GM06990 (cell line): ENCODE results near the gene AKIRIN2.

Experiments used
- DNase-seq: peaks from one replicate; pipeline ENCODE4 v3.0.0-alpha.2; 2011; ENCODE audit not compliant: insufficient read length; ENCODE audit errors: extremely low read depth
- H3K27me3 ChIP-seq: replicated peaks from 2 replicates; pipeline ENCODE4 v1.6.0; 2011; ENCODE audit warnings: low read length; ENCODE audit not compliant: control insufficient read depth, insufficient read depth
- H3K36me3 ChIP-seq: 2 replicates; pipeline ENCODE4 v1.5.1; 2011; ENCODE audit warnings: low read length; ENCODE audit not compliant: control insufficient read depth, insufficient read depth
- H3K4me3 ChIP-seq: replicated peaks from 2 replicates; pipeline ENCODE4 v1.5.1; 2011; ENCODE audit warnings: low read depth, mild to moderate bottlenecking, control low read depth, low read length
- TF ChIP-seq, protein P1 (sequence below): IDR thresholded peaks from 2 replicates; pipeline ENCODE4 v1.5.1; 2011; ENCODE audit warnings: low read length, control low read depth, mild to moderate bottlenecking, inconsistent platforms; ENCODE audit not compliant: insufficient read depth, poor library complexity, severe bottlenecking

The AKIRIN2 gene

DNA sequence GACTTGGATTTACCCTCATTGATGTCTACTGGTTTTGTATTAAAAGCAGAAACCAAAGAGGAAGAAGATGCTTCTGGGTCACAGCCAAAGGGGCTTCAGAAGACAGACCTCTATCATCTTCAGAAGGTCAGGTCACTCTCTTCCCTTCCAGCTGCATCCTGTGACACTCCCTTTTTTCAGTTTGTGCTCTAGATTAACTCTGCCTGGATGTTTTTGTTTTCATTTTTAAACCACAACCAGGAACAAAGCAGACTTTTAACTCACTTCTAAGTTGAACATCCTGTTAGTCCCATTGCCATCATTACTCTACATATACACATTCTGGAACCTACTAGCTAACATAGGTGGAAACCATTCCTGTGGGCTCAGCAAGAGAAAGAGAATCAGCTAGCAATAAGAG is 45.2 kb downstream of the AKIRIN2 start:
- no peaks in the 10 kb centered on the region for H3K36me3 ChIP-seq
- peak; percentile 15 for DNase-seq
- TF ChIP-seq, protein P1, sequence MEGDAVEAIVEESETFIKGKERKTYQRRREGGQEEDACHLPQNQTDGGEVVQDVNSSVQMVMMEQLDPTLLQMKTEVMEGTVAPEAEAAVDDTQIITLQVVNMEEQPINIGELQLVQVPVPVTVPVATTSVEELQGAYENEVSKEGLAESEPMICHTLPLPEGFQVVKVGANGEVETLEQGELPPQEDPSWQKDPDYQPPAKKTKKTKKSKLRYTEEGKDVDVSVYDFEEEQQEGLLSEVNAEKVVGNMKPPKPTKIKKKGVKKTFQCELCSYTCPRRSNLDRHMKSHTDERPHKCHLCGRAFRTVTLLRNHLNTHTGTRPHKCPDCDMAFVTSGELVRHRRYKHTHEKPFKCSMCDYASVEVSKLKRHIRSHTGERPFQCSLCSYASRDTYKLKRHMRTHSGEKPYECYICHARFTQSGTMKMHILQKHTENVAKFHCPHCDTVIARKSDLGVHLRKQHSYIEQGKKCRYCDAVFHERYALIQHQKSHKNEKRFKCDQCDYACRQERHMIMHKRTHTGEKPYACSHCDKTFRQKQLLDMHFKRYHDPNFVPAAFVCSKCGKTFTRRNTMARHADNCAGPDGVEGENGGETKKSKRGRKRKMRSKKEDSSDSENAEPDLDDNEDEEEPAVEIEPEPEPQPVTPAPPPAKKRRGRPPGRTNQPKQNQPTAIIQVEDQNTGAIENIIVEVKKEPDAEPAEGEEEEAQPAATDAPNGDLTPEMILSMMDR, result no peak
- H3K4me3 ChIP-seq, result no peak overlapping the region
- H3K27me3 ChIP-seq, result no peaks in the 10 kb centered on the region

DNA sequence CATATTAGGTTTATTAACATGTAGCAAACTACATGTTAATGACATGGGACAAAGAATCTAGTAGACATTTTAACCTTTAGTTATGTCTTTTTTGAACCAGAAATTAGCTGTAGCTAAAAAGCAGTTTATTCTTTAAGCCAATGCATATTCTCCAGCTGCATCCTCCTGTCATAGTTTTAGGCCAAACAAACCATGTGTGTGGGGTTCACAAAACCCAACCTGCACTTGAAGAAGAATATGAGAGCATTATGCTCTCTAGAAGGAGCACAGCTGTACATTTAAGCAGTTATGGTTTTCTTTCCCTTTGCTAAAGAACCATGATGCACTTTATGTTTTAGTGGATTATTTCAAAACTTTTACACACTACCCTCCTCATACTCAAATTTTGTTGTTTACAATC is 46.2 kb downstream of the AKIRIN2 start:
- no peaks in the 10 kb centered on the region for H3K27me3 ChIP-seq
- no peak for DNase-seq
- TF ChIP-seq, protein P1, result no peak
- no peak overlapping the region for H3K4me3 ChIP-seq
- no peaks in the 10 kb centered on the region; the same call in 1 of the 2 replicates for H3K36me3 ChIP-seq

DNA sequence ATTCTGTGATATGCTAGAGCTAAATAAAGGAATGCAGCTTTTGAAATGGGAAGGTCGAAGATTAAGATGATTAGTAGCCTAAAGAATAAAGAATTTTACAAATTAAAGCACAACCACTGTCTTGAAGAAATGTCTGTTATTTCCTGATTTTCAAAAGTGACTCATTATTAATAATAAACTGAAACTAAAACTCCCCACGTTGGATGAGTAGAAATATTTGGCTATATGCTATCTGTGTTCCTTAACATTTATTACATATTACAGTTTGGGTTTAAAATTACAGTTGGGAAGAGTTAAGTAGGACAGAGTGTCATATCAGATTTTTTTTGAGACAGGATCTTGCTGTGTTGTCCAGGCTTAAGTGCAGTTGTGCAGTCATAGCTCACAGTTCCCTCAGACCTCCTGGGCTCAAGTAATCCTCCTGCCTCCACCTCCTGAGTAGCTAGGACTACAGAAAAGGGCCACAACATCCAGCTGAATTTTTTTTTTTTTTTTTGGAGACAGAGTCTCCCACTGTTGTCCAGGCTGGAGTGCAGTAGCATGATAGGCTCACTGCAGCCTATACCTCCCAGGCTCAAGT is 47.1 kb downstream of the AKIRIN2 start:
- DNase-seq, result no peak
- Histone ChIP-seq H3K36me3 (no peaks in the 10 kb centered on the region; the same call in 1 of the 2 replicates), H3K4me3 (no peak overlapping the region), H3K27me3 (no peaks in the 10 kb centered on the region)
- TF ChIP-seq, protein P1, result no peak

DNA sequence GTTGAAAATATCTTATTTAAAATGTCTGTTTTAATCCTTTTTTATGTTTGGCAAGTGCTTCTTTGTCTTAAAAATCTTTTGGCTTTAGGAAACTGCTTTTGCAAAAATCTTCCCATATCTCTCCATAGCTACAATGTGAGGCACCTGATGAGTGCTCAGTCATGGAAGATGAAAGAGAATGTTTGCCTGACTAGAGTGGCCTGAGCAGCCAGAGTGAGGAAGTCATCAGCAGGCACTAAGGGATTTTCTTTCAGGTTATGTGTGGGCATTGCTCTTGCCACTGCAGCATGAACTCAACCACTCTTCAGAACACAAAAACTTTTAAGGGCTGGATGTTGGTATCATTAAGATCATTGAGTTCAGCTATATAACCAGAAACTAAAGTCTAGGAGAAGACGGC is 47.9 kb downstream of the AKIRIN2 start:
- Histone ChIP-seq H3K4me3 (no peak overlapping the region), H3K27me3 (no peaks in the 10 kb centered on the region), H3K36me3 (no peaks in the 10 kb centered on the region; the same call in 1 of the 2 replicates)
- TF ChIP-seq, protein P1, result no peak
- no peak for DNase-seq

DNA sequence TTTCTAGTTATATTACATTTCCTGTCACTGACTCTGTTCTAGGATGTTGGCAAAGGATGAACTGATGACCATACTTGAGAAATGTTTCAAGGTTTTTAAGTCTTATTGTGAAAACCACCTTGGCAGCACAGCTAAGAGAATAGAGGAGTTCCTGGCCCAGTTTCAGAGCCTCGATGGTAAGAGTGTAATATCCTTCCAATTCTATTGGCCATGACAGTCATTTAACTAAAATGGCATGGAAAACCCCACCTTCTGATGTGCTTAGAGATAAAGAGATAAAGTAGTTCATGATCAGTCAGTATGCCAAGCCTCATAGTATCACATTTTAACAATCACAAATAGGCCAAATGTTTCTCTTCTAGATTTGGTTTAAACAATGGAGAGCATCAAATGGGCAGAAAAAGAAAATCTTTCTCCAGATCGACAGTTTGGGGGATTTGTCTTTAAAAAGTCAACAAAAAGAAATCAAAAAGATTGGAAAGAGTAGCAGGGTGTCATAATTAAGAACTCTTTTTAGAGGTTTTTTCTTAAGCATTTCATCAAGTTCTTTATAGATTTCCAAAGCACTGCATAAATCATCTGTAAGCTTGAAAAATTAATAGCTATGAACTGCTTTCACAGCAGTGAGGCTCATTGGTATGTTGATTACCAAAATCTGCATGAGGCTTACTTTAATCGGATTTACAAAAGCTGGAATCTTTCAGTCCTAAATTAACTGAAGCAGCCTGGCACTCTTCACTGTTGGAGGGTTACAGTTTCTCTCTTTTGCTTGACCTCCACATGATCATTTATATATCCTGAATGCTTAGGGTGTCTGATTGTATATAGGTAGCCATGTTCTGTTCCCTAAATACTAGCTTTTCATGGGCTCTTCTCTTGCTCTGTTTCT is 48.7 kb downstream of the AKIRIN2 start:
- TF ChIP-seq, protein P1, result no peak
- no peaks in the 10 kb centered on the region for H3K27me3 ChIP-seq
- DNase-seq, result no peak
- no peaks in the 10 kb centered on the region; the same call in 1 of the 2 replicates for H3K36me3 ChIP-seq
- H3K4me3 ChIP-seq, result no peak overlapping the region
